A673 (cell line): ENCODE results near the gene PPFIBP1.

Source experiments
- CTCF ChIP-seq: fragments of 300-800, 200-600 bp; sonication (generic); conservative IDR thresholded peaks from 2 replicates; pipeline ENCODE4 v1.5.1; 2017; ENCODE audit warnings: low read depth, mild to moderate bottlenecking, antibody characterized with exemption, low read length, moderate library complexity, mixed read lengths
- EZH2 ChIP-seq: fragments of 200-600 bp; sonication (generic); IDR thresholded peaks from 2 replicates; pipeline ENCODE4 v1.6.1; 2017; ENCODE audit warnings: borderline replicate concordance, low read depth, mild to moderate bottlenecking, mixed read lengths, antibody characterized with exemption, low read length; ENCODE audit not compliant: poor library complexity, severe bottlenecking

DNA sequence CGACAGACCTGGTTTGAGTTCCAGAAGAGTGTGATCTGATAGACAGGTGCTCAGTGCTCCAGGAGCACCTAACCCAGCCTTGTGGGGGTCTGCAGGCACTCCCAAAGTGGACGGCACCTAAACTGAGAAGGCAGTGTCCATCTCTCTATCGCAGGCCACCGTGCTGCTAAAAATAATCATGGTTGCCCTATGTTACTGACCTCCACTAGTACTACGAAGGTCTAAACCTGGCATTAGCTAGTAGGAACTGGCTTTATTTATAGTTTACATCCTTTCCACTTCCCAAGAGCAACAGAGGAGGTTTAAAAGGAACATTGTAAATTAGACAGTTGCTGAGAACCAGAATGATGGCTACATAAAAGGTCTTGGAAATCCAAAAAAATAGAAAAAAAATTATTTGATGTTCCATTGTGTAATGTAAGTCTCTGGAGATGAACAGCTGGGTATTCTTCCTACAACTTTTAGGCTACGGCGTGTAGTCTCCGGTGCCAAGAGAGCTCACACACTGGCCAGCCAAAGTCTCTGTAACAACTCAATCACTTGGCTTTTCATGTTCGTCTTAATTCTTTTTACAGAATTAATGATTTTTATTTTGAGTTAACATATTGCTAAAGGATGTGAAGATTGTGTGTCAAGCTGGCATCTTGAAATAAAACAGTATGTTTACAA lies 27.3 kb downstream of the PPFIBP1 start:
- TF ChIP-seq CTCF (no peak), EZH2 (no peak)
